H1 (cell line): Measurements from ENCODE around the gene EFCAB10. TPM values are rescaled to one million over a fixed set of nuclear protein-coding genes. Genes with fewer than 3 reads are reported as not detected.

Source experiments
- CBX8 ChIP-seq: fragments of 300-800, 300-1000 bp; sonication (generic); IDR thresholded peaks from 2 replicates; pipeline ENCODE4 v1.7.1; 2016; ENCODE audit warnings: low read depth, low read length, borderline replicate concordance
- polyA plus RNA-seq, 7 experiments: library from polyadenylated mRNA; depleted of rRNA in 3 of 7; stranded (reverse) in 5 of 7; unstranded in 2 of 7; fragments of >200 nt in 5 of 7; fragments of 200-250 nt in 2 of 7; gene quantifications; 1 replicate in 5 of 7; 2 replicates in 1 of 7; 4 replicates in 1 of 7; pipeline versions ENCODE4 v1.2.1 to v1.2.3, GENCODE V29; 2011 to 2013; ENCODE audit warnings: missing spikeins in 2 of 7, mixed read lengths in 2 of 7
- total RNA-seq: library from RNA; stranded (reverse); fragmentation: NEBNext Ultra II Directional; extraction: Animal tissue kit (Norgen Biotek cat#: 25700); gene quantifications from 2 replicates; pipeline ENCODE4 v1.2.1, GENCODE V29; 2021

Gene EFCAB10
- total and polyA plus RNA-seq, 2 of the 8 experiments (the other 6 are each of a cell fraction or from before 2014, with no cell fraction given), result 0.80 to 3.1 TPM

DNA sequence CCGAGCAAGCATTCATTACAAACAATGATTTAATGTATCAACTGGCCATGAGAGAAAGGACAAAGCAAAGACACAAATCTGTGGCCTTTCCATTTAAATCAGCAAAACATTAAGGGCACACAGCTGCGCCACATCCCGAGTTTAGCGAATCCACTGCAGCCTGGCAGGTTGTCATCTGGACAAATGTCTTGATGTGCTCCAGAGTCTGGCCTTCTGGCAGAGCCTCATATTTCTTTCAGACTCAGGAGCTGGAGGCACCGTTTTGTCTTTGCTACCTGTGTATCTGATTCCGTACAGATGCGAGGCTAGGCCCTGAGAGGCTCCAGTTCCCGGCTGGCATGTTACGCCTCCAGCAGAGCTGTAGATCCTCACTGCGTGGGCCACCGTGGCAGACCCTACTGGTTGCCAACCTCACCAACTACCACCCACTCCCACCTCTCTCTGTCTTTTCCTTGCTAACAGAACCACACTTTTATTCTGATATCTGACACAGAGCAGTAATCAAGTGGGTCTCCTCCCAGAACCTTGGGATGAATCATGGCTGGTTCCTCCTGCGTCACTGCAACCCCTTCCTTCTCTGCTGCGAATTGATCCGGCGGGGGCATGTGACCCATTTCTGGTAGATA, 40.9 kb upstream of the EFCAB10 start (continued):
- no peak for TF ChIP-seq CBX8
